Neural cell (in vitro differentiated cells): Measurements from ENCODE around the gene LIME1. TPM values are rescaled to one million over a fixed set of nuclear protein-coding genes. Genes with fewer than 3 reads are reported as not detected.

ENCODE experiments used
- H2AFZ ChIP-seq: fragments of 200-600, 300-800 bp; sonication (generic), shearing (Covaris generic); 2 replicates; pipeline ENCODE4 v1.6.0; 2014; ENCODE audit warnings: low read depth, mild to moderate bottlenecking, antibody characterized with exemption, low read length, moderate library complexity
- H3F3A ChIP-seq: fragments of 200-600 bp; shearing (Covaris generic); 2 replicates; pipeline ENCODE4 v1.6.1; 2016; ENCODE audit warnings: mild to moderate bottlenecking, moderate library complexity, mixed read lengths, antibody characterized with exemption, low read length; ENCODE audit not compliant: insufficient read depth, poor library complexity, severe bottlenecking
- H3K27ac ChIP-seq: fragments of 200-600, 300-800 bp; sonication (generic), shearing (Covaris generic); 2 replicates; pipeline ENCODE4 v1.5.1; 2014; ENCODE audit warnings: mild to moderate bottlenecking, low read length, moderate library complexity
- H3K27me3 ChIP-seq: fragments of 300-800, 200-600 bp; sonication (generic), shearing (Covaris generic); 2 replicates; pipeline ENCODE4 v1.6.0; 2014; ENCODE audit warnings: mild to moderate bottlenecking, low read depth, low read length, moderate library complexity; ENCODE audit not compliant: insufficient read depth
- H3K36me3 ChIP-seq: fragments of 300-800, 200-600 bp; sonication (generic), shearing (Covaris generic); 2 replicates; pipeline ENCODE4 v1.5.1; 2014; ENCODE audit warnings: mild to moderate bottlenecking, antibody characterized with exemption, low read length, moderate library complexity; ENCODE audit not compliant: insufficient read depth
- H3K4me2 ChIP-seq: fragments of 300-800, 200-600 bp; sonication (generic), shearing (Covaris generic); 2 replicates; pipeline ENCODE4 v1.6.0; 2014; ENCODE audit warnings: mild to moderate bottlenecking, low read length
- H3K4me3 ChIP-seq: fragments of 300-800, 200-600 bp; sonication (generic), shearing (Covaris generic); 2 replicates; pipeline ENCODE4 v1.5.1; 2014; ENCODE audit warnings: mild to moderate bottlenecking, low read length, moderate library complexity
- H3K79me2 ChIP-seq: fragments of 200-600 bp; shearing (Covaris generic); replicated peaks from 2 replicates; pipeline ENCODE4 v1.6.0; 2014; ENCODE audit warnings: mild to moderate bottlenecking, low read length, moderate library complexity; ENCODE audit not compliant: insufficient read depth
- H3K9ac ChIP-seq: fragments of 300-800, 200-600 bp; sonication (generic), shearing (Covaris generic); 2 replicates; pipeline ENCODE4 v1.6.1; 2016; ENCODE audit warnings: mild to moderate bottlenecking, low read length, mixed read lengths
- H3K9me2 ChIP-seq: fragments of 200-600 bp; shearing (Covaris generic); 2 replicates; pipeline ENCODE4 v1.6.1; 2016; ENCODE audit warnings: mild to moderate bottlenecking, low read length, mixed read lengths; ENCODE audit not compliant: insufficient read depth
- H3K9me3 ChIP-seq: fragments of 200-600, 300-800 bp; sonication (generic), shearing (Covaris generic); 2 replicates; pipeline ENCODE4 v1.6.1; 2016; ENCODE audit warnings: mild to moderate bottlenecking, mixed run types, low read length, moderate library complexity, mixed read lengths
- H4K20me1 ChIP-seq: fragments of 200-600 bp; shearing (Covaris generic); 2 replicates; pipeline ENCODE4 v1.6.1; 2016; ENCODE audit warnings: mild to moderate bottlenecking, mixed run types; ENCODE audit not compliant: insufficient read depth
- EP300 ChIP-seq: fragments of 450-650 bp; conservative IDR thresholded peaks from 2 replicates; pipeline ENCODE4 v1.6.1; 2014; ENCODE audit warnings: antibody characterized with exemption, mild to moderate bottlenecking, moderate library complexity; ENCODE audit not compliant: poor library complexity, severe bottlenecking
- EZH2 ChIP-seq: fragments of 200-600, 300-800 bp; shearing (Covaris generic), sonication (generic); IDR thresholded peaks from 2 replicates; pipeline ENCODE4 v1.6.1; 2014; ENCODE audit warnings: antibody characterized with exemption, low read length, borderline replicate concordance, mild to moderate bottlenecking; ENCODE audit not compliant: insufficient read depth, poor library complexity, severe bottlenecking
- MXI1 ChIP-seq: fragments of 450-650 bp; conservative IDR thresholded peaks from 2 replicates; pipeline ENCODE4 v1.6.1; 2014; ENCODE audit warnings: antibody characterized with exemption, mild to moderate bottlenecking; ENCODE audit not compliant: poor library complexity, severe bottlenecking
- POLR2AphosphoS5 ChIP-seq: IDR thresholded peaks from 2 replicates; pipeline ENCODE4 v1.6.1; 2012
- RAD21 ChIP-seq: fragments of 450-650 bp; conservative IDR thresholded peaks from 2 replicates; pipeline ENCODE4 v1.6.1; 2014; ENCODE audit warnings: antibody characterized with exemption, mild to moderate bottlenecking, moderate library complexity
- SMC3 ChIP-seq: fragments of 450-650 bp; conservative IDR thresholded peaks from 2 replicates; pipeline ENCODE4 v1.6.1; 2014; ENCODE audit warnings: antibody characterized with exemption, mild to moderate bottlenecking, moderate library complexity; ENCODE audit not compliant: poor library complexity
- TAF1 ChIP-seq: IDR thresholded peaks from 2 replicates; pipeline ENCODE4 v1.6.1; 2012; ENCODE audit warnings: low read depth
- polyA plus RNA-seq: library from polyadenylated mRNA; depleted of rRNA; stranded (reverse); fragments of >200 nt; gene quantifications from 2 replicates; pipeline ENCODE4 v1.2.3, GENCODE V29; 2014
- TF ChIP-seq, protein P1 (sequence below): fragments of 450-650 bp; IDR thresholded peaks from 2 replicates; pipeline ENCODE4 v1.5.1; 2014; ENCODE audit warnings: antibody characterized with exemption, mild to moderate bottlenecking, moderate library complexity; ENCODE audit not compliant: poor library complexity, severe bottlenecking
- TF ChIP-seq, protein P2 (sequence below): IDR thresholded peaks from 2 replicates; pipeline ENCODE4 v1.6.1; 2012; ENCODE audit warnings: borderline replicate concordance

The LIME1 gene
- polyA plus RNA-seq, 1 donor from 2014 or later: 65.2 TPM

DNA sequence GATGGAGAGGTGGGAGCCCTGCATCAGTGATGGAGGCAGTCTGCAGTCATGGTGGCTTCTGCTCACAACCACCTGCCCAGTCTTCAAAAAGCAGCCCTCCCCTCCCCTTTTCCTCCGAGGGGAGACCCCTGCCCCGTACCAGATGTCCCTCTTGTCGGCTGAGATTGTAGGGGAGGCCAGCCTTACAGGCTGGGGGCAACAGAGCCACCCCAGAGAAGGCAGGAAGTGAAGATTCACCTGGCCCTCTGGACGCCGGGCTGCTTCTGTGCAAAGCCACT, 35.5 kb upstream of the LIME1 start:
- no peaks in the 10 kb centered on the region for H3K36me3 ChIP-seq
- no peaks in the 10 kb centered on the region for H4K20me1 ChIP-seq
- H3K4me2 ChIP-seq: no peak overlapping the region
- no peaks in the 10 kb centered on the region for H3F3A ChIP-seq
- H3K9ac ChIP-seq: no peak overlapping the region
- H3K4me3 ChIP-seq: no peak overlapping the region
- H3K27me3 ChIP-seq: no peaks in the 10 kb centered on the region
- H3K79me2 ChIP-seq: no peaks in the 10 kb centered on the region
- H3K9me3 ChIP-seq: no peaks in the 10 kb centered on the region
- no peak overlapping the region for H3K27ac ChIP-seq
- no peak overlapping the region for H2AFZ ChIP-seq
- TF ChIP-seq, protein P1, sequence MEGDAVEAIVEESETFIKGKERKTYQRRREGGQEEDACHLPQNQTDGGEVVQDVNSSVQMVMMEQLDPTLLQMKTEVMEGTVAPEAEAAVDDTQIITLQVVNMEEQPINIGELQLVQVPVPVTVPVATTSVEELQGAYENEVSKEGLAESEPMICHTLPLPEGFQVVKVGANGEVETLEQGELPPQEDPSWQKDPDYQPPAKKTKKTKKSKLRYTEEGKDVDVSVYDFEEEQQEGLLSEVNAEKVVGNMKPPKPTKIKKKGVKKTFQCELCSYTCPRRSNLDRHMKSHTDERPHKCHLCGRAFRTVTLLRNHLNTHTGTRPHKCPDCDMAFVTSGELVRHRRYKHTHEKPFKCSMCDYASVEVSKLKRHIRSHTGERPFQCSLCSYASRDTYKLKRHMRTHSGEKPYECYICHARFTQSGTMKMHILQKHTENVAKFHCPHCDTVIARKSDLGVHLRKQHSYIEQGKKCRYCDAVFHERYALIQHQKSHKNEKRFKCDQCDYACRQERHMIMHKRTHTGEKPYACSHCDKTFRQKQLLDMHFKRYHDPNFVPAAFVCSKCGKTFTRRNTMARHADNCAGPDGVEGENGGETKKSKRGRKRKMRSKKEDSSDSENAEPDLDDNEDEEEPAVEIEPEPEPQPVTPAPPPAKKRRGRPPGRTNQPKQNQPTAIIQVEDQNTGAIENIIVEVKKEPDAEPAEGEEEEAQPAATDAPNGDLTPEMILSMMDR: no peak
- TF ChIP-seq SMC3 (no peak), MXI1 (no peak), RAD21 (no peak), POLR2AphosphoS5 (no peak), EP300 (no peak), TAF1 (no peak), EZH2 (no peak)
- TF ChIP-seq, protein P2, sequence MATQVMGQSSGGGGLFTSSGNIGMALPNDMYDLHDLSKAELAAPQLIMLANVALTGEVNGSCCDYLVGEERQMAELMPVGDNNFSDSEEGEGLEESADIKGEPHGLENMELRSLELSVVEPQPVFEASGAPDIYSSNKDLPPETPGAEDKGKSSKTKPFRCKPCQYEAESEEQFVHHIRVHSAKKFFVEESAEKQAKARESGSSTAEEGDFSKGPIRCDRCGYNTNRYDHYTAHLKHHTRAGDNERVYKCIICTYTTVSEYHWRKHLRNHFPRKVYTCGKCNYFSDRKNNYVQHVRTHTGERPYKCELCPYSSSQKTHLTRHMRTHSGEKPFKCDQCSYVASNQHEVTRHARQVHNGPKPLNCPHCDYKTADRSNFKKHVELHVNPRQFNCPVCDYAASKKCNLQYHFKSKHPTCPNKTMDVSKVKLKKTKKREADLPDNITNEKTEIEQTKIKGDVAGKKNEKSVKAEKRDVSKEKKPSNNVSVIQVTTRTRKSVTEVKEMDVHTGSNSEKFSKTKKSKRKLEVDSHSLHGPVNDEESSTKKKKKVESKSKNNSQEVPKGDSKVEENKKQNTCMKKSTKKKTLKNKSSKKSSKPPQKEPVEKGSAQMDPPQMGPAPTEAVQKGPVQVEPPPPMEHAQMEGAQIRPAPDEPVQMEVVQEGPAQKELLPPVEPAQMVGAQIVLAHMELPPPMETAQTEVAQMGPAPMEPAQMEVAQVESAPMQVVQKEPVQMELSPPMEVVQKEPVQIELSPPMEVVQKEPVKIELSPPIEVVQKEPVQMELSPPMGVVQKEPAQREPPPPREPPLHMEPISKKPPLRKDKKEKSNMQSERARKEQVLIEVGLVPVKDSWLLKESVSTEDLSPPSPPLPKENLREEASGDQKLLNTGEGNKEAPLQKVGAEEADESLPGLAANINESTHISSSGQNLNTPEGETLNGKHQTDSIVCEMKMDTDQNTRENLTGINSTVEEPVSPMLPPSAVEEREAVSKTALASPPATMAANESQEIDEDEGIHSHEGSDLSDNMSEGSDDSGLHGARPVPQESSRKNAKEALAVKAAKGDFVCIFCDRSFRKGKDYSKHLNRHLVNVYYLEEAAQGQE: no peak
- H3K9me2 ChIP-seq: no peaks in the 10 kb centered on the region

DNA sequence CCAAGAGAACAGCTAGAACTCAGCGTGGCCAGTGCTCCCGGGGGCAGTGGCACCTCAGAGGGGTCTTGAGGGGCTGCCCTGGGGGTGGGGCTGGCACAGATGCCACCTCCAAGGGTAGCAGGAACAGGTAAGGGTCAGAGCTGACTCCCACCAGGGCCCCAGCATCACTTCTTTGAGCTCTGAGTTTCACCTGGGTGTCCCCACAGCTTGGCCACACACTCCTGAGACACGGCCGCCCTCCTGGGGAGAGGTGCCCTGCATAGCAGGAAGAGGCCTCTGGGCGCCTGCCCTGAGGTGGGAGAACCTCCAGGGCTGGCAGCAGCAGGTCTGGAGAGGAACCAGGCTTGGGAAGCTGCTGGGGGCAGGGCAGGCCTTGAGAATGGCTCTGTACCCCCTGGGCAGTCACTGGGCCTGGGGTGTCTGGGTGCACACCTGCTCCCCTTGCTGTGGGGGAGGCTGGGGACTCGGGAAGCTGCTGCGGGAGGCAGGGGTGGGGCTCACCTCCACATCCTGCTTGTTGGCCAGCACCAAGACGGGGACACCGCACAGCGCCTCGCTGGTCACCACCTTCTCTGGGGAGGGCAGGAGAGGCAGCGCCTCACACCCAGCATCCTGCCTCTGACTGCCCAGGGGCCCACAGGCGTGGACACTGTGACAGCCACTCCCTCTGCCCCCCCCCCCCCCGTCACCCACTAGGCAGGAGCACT, 35.0 kb upstream of the LIME1 start:
- no peak overlapping the region for H3K27ac ChIP-seq
- H3K9ac ChIP-seq: no peak overlapping the region
- no peak overlapping the region for H3K4me2 ChIP-seq
- no peaks in the 10 kb centered on the region for H3K27me3 ChIP-seq
- H3K9me2 ChIP-seq: no peaks in the 10 kb centered on the region
- no peak overlapping the region for H3K4me3 ChIP-seq
- H3K9me3 ChIP-seq: no peaks in the 10 kb centered on the region
- TF ChIP-seq EZH2 (no peak), POLR2AphosphoS5 (peak; percentile 10)
- peaks cover 2% of the 10 kb centered on the region for H3K79me2 ChIP-seq
- no peak overlapping the region for H2AFZ ChIP-seq
- H3F3A ChIP-seq: no peaks in the 10 kb centered on the region
- H4K20me1 ChIP-seq: no peaks in the 10 kb centered on the region
- no peaks in the 10 kb centered on the region for H3K36me3 ChIP-seq
